SU-DHL-6 (cell line): Measurements from ENCODE around the gene PHF21B.

Experiments used
- EZH2phosphoT487 ChIP-seq: fragments of 200-600 bp; sonication (generic), shearing (Covaris generic); conservative IDR thresholded peaks from 2 replicates; pipeline ENCODE4 v1.6.1; 2018; ENCODE audit warnings: mild to moderate bottlenecking, antibody characterized with exemption, low read length, moderate library complexity, mixed read lengths
- TF ChIP-seq, protein P1 (sequence below): fragments of 200-600 bp; sonication (generic); IDR thresholded peaks from one replicate; pipeline ENCODE4 v1.5.1; 2017; ENCODE audit warnings: antibody characterized with exemption, mild to moderate bottlenecking, low read length, moderate library complexity; ENCODE audit not compliant: insufficient read depth, poor library complexity, severe bottlenecking

DNA sequence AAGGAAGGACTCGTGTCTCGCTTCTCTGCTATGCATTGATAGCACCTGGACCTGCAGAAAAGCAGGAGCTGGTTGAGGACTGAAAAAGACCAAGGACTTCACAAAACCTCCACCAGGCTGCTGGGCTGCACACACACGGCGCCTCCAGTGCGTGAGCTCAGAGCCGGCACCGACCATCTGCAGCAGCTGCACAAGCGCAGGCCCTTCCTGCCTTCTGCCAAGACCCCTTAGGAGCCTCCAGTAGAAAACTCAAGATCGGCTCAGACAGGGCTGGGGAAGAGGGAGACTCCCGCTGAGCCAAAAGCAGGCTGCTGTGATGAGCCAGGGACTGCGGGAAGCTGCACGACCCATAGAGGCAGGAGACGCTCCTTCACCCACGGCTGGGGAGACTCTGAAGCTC lies 70.9 kb downstream of the PHF21B start:
- TF ChIP-seq, protein P1, sequence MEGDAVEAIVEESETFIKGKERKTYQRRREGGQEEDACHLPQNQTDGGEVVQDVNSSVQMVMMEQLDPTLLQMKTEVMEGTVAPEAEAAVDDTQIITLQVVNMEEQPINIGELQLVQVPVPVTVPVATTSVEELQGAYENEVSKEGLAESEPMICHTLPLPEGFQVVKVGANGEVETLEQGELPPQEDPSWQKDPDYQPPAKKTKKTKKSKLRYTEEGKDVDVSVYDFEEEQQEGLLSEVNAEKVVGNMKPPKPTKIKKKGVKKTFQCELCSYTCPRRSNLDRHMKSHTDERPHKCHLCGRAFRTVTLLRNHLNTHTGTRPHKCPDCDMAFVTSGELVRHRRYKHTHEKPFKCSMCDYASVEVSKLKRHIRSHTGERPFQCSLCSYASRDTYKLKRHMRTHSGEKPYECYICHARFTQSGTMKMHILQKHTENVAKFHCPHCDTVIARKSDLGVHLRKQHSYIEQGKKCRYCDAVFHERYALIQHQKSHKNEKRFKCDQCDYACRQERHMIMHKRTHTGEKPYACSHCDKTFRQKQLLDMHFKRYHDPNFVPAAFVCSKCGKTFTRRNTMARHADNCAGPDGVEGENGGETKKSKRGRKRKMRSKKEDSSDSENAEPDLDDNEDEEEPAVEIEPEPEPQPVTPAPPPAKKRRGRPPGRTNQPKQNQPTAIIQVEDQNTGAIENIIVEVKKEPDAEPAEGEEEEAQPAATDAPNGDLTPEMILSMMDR, result no peak
- TF ChIP-seq EZH2phosphoT487, result no peak
